NOMO-1 treated with DMSO at 0.1 percent for 48 hours (cell line): ENCODE measurements around the gene ATP2C2.

Experiments used
- DNase-seq: peaks from one replicate; lab custom pipeline; 2025; ENCODE audit not compliant: unreplicated experiment; lab: John Stamatoyannopoulos, UW

Gene ATP2C2

GRCh38 chr16:84508502-84508901 is 140.2 kb downstream of the ATP2C2 start:
- no peak for DNase-seq

- DNase-seq, result no peak
These were observed 141.0 kb downstream of the ATP2C2 start for GRCh38 chr16:84509032-84509950.

DNA sequence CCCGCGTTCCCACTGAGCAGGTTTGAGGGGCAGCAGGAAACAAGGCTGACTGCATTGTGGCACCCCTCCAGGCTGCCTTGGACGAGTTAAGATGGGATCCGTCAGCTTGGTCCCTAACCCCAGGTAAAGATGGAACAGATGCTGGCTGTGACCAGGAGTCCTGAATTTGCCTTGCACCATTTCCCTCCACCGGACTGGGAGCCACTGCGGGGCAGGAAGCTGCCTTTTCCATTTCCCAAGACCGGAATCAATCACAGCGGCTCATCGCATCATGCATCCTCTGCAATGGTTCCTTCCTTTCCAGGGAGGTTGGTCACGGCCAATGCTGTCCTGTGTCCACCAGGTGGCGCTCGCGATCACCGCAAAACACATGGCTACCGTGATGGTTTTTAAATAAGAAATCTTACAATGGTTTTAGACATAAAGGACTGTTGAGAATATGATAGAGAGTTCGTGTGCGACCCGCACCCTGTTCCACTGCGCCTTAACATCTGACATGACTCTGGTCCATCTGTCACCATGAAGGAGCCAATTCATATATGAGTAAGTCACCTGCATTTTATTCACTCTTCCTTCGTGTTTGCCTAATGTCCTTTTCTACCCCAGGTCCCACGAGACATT is 143.0 kb downstream of the ATP2C2 start:
- peak; percentile 76 for DNase-seq

GRCh38 chr16:84511831-84512230 is 143.5 kb downstream of the ATP2C2 start:
- DNase-seq, result no peak

- DNase-seq, result no peak
These were observed 144.8 kb downstream of the ATP2C2 start for GRCh38 chr16:84513123-84513522.

GRCh38 chr16:84513666-84514065 is 145.3 kb downstream of the ATP2C2 start:
- no peak for DNase-seq
